Measurements from ENCODE around the gene CMSS1.

The CMSS1 gene

GRCh38 chr3:100197876-100198275 lies 380.2 kb downstream of the CMSS1 start:
- TF ChIP-seq SIN3A (IDR thresholded peaks at IDR 0.05; ENCODE audit: borderline replicate concordance, insufficient read depth, low read length) (no peak), TAF1 (IDR thresholded peaks at IDR 0.05; ENCODE audit: borderline replicate concordance, insufficient read depth, low read length) (no peak), REST (IDR thresholded peaks at IDR 0.05; ENCODE audit: insufficient read depth in 1 of 2, low read depth in 2 of 2, low read length in 2 of 2) (no peak)

- no peak for TF ChIP-seq SIN3A (IDR thresholded peaks at IDR 0.05; ENCODE audit: borderline replicate concordance, insufficient read depth, low read length)
- no peak for TF ChIP-seq POLR2AphosphoS5 (IDR thresholded peaks at IDR 0.05; ENCODE audit: low read depth, low read length)
Measured at GRCh38 chr3:100198579-100199269, 381.1 kb downstream of the CMSS1 start.

GRCh38 chr3:100205171-100205570 lies 387.5 kb downstream of the CMSS1 start:
- TF ChIP-seq SIN3A (IDR thresholded peaks at IDR 0.05; ENCODE audit: borderline replicate concordance, insufficient read depth, low read length): no peak
- TF ChIP-seq TAF1 (IDR thresholded peaks at IDR 0.05; ENCODE audit: borderline replicate concordance, insufficient read depth, low read length): no peak
- TF ChIP-seq POLR2AphosphoS5 (IDR thresholded peaks at IDR 0.05; ENCODE audit: low read depth, low read length): no peak
- no peak for TF ChIP-seq REST (IDR thresholded peaks at IDR 0.05; ENCODE audit: insufficient read depth in 1 of 2, low read depth in 2 of 2, low read length in 2 of 2)
- TF ChIP-seq FOXP2 (optimal IDR thresholded peaks at IDR 0.05; ENCODE audit: borderline replicate concordance, extremely low read depth, extremely low read length, insufficient read depth): no peak

GRCh38 chr3:100206687-100207086 lies 389.0 kb downstream of the CMSS1 start:
- TF ChIP-seq POLR2AphosphoS5 (IDR thresholded peaks at IDR 0.05; ENCODE audit: low read depth, low read length) (no peak), TAF1 (IDR thresholded peaks at IDR 0.05; ENCODE audit: borderline replicate concordance, insufficient read depth, low read length) (no peak), FOXP2 (optimal IDR thresholded peaks at IDR 0.05; ENCODE audit: borderline replicate concordance, extremely low read depth, extremely low read length, insufficient read depth) (no peak), REST (IDR thresholded peaks at IDR 0.05; ENCODE audit: insufficient read depth in 1 of 2, low read depth in 2 of 2, low read length in 2 of 2) (no peak), SIN3A (IDR thresholded peaks at IDR 0.05; ENCODE audit: borderline replicate concordance, insufficient read depth, low read length) (no peak)

GRCh38 chr3:100207886-100208285 lies 390.2 kb downstream of the CMSS1 start:
- TF ChIP-seq POLR2AphosphoS5 (IDR thresholded peaks at IDR 0.05; ENCODE audit: low read depth, low read length) (no peak), SIN3A (IDR thresholded peaks at IDR 0.05; ENCODE audit: borderline replicate concordance, insufficient read depth, low read length) (no peak), TAF1 (IDR thresholded peaks at IDR 0.05; ENCODE audit: borderline replicate concordance, insufficient read depth, low read length) (no peak), FOXP2 (optimal IDR thresholded peaks at IDR 0.05; ENCODE audit: borderline replicate concordance, extremely low read depth, extremely low read length, insufficient read depth) (no peak), REST (IDR thresholded peaks at IDR 0.05; ENCODE audit: insufficient read depth in 1 of 2, low read depth in 2 of 2, low read length in 2 of 2) (no peak)
